Spleen (tissue), 7 donors: ENCODE results near the gene KCNB1.

Experiments used
- CTCF ChIP-seq, 11 experiments: fragments of 200-600 bp in 7 of 11; fragments of 450-650 bp in 4 of 11; sonication (generic) in 4 of 11; IDR thresholded peaks in 8 of 11; conservative IDR thresholded peaks in 3 of 11; 1 replicate in 7 of 11; 2 replicates in 4 of 11; pipeline versions ENCODE4 v1.4.0 to v1.8.0; 2016 to 2021; ENCODE audit warnings: antibody characterized with exemption in 11 of 11, inconsistent platforms in 4 of 11, mild to moderate bottlenecking in 1 of 11
- POLR2AphosphoS5 ChIP-seq, 3 donors: sonication (generic); formaldehyde crosslinking; IDR thresholded peaks; one replicate each; pipeline ENCODE4 v1.5.1; 2017; ENCODE audit warnings: antibody characterized with exemption in 3 of 3
- donor health status: DM: no; HTN: no; CAD: no; lungs with moderate emphysema.
- donor health status: DM: no; HTN: no; CAD: no.
- donor health status: DM: no; HTN: no; CAD: no.

GRCh38 chr20:49513517-49513916, 31.0 kb upstream of the KCNB1 start:
- TF ChIP-seq CTCF (IDR thresholded peaks at IDR 0.05 in 8 of 11, conservative IDR thresholded peaks at IDR 0.05 in 3 of 11) (no peak), POLR2AphosphoS5 (IDR thresholded peaks at IDR 0.05) (no peak)
